Ovary (tissue), 9 donors: ENCODE results near the gene AGPS. TPM values are rescaled to one million over a fixed set of nuclear protein-coding genes. Genes with fewer than 3 reads are reported as not detected.

ENCODE experiments used
- DNase-seq, 5 donors: peaks; one replicate each; pipeline ENCODE4 v3.0.0-alpha.2; 2019 to 2020
- H3K27ac ChIP-seq, 2 donors: fragments of 200-600 bp; one replicate each; pipeline versions ENCODE4 v1.5.1 to v1.8.0; 2019 to 2022
- H3K27me3 ChIP-seq: fragments of 200-600 bp; one replicate; pipeline ENCODE4 v1.8.0; 2022
- H3K36me3 ChIP-seq: fragments of 200-600 bp; sonication (generic); one replicate; pipeline ENCODE4 v1.5.1; 2019
- H3K4me1 ChIP-seq: one replicate; pipeline ENCODE4 v1.8.1; 2013; ENCODE audit warnings: mild to moderate bottlenecking, moderate library complexity; ENCODE audit not compliant: insufficient read depth
- H3K4me3 ChIP-seq: fragments of 200-600 bp; sonication (generic); one replicate; pipeline ENCODE4 v1.5.1; 2017
- H3K9me3 ChIP-seq, 2 donors: fragments of 200-600 bp in 1 of 2; sonication (generic) in 1 of 2; one replicate each; pipeline versions ENCODE4 v1.5.1 to v1.8.1; 2013 to 2019; ENCODE audit warnings: mild to moderate bottlenecking in 1 of 2, moderate library complexity in 1 of 2
- EP300 ChIP-seq: sonication (generic); formaldehyde crosslinking; IDR thresholded peaks from one replicate; pipeline ENCODE4 v1.6.1; 2017; ENCODE audit warnings: antibody characterized with exemption
- POLR2A ChIP-seq: fragments of 450-650 bp; IDR thresholded peaks from one replicate; pipeline ENCODE4 v1.6.1; 2017; ENCODE audit warnings: antibody characterized with exemption, mild to moderate bottlenecking, moderate library complexity
- WGBS, 3 donors: extraction: QIAGEN DNeasy Blood & Tissue Kit in 1 of 3; methylation state at CpG; one replicate each; pipeline versions ENCODE4 v1.1.5 to v1.1.7; 2013 to 2017; 5-methylcytosine and 5-hydroxymethylcytosine counted together
- intact Hi-C, 4 donors: fragments of 100-400 bp; cut with DNase I; formaldehyde crosslinking; loops; one replicate each; pipeline versions ENCODE4 v1.11.0 to v1.15.1; 2022 to 2023
- polyA plus RNA-seq, 2 donors: library from polyadenylated mRNA; stranded (reverse); fragments of 200-250 nt in 1 of 2; fragments of 350-450 nt in 1 of 2; fragmentation: Illumina TruSeq in 1 of 2; extraction: RNeasy Lipid Tissue Mini Kit (QIAGEN cat#74804) in 1 of 2; gene quantifications; one replicate each; pipeline ENCODE4 v1.2.3, GENCODE V29; 2013 to 2014
- total RNA-seq, 7 donors: library from RNA; depleted of rRNA in 2 of 7; stranded (reverse); fragments of >200 nt in 2 of 7; fragmentation: NEBNext Ultra II Directional in 3 of 7; extraction: Animal tissue kit (Norgen Biotek cat#: 25700) in 3 of 7; gene quantifications; one replicate each; pipeline versions ENCODE4 v1.1.0 to v1.2.4, GENCODE V29; 2016 to 2023
- TF ChIP-seq, protein P1 (sequence below), 3 donors: fragments of 450-650 bp in 2 of 3; fragments of 200-600 bp in 1 of 3; IDR thresholded peaks; one replicate each; pipeline versions ENCODE4 v1.5.1 to v1.8.0; 2016 to 2022; ENCODE audit warnings: antibody characterized with exemption in 3 of 3, mild to moderate bottlenecking in 1 of 3
- donor health status: DM: no; HTN: no; CAD: no; lungs with moderate emphysema.
- donor health status: DM: no; HTN: no; CAD: no.
- donor health status: Bipolar disorder and iron deficiency.
- donor health status: DM: yes; HTN: yes; CAD: no.
- donor health status: DM: no; HTN: no; CAD: no.
- donor health status: DM: yes; HTN: yes; CAD: no.

Gene AGPS
- total and polyA plus RNA-seq, 9 donors, result 5.4 to 31.5 (median 21.3) TPM

DNA sequence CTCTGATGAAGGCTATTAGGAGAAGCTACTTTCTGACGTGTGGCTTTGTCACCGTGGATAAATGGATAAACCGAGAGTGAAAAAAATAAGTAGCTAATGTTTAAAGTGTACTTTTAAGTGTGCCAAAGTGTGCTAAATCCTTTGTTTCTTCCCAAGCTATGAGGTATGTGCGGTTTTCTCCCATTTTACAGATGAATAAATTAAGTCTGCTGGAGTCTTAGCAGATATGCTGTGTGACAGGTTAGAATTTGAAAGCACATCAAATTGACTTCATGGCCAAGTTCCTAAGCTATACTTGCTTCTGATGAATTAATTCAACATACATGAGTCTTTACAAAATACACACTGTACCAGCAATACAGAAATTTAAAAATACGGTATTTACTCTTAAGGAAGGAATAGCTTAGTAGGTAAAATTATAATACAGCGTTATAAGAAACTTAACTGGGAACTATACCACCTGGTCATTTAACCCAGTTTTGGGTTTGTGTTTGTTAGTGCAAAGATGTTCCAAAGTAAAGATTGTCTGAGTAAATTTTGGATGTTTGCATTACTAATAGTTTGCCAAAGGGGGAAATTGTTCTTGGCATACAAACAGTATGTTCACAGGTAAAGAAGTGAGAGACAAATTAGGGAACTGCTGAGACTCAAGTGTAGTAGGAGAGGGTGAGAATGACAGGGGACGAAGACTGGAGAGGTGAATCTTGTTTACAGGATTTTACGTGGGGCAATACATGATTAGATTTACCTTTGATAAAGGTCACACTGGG lies 1.4 kb downstream of the AGPS start:
- Histone ChIP-seq H3K4me3 (no peak overlapping the region), H3K9me3 (no peaks in the 10 kb centered on the region), H3K27me3 (no peaks in the 10 kb centered on the region), H3K36me3 (no peaks in the 10 kb centered on the region), H3K27ac (no peak overlapping the region), H3K4me1 (peaks cover 2% of the 10 kb centered on the region)
- WGBS, 3 donors, result 56 to 65% (median 65%) methylated on average over 8 of the region's 8 CpGs
- no peak for DNase-seq
- intact Hi-C loops, result no loop called here
- TF ChIP-seq POLR2A, result no peak
- TF ChIP-seq, protein P1, sequence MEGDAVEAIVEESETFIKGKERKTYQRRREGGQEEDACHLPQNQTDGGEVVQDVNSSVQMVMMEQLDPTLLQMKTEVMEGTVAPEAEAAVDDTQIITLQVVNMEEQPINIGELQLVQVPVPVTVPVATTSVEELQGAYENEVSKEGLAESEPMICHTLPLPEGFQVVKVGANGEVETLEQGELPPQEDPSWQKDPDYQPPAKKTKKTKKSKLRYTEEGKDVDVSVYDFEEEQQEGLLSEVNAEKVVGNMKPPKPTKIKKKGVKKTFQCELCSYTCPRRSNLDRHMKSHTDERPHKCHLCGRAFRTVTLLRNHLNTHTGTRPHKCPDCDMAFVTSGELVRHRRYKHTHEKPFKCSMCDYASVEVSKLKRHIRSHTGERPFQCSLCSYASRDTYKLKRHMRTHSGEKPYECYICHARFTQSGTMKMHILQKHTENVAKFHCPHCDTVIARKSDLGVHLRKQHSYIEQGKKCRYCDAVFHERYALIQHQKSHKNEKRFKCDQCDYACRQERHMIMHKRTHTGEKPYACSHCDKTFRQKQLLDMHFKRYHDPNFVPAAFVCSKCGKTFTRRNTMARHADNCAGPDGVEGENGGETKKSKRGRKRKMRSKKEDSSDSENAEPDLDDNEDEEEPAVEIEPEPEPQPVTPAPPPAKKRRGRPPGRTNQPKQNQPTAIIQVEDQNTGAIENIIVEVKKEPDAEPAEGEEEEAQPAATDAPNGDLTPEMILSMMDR (IDR thresholded peaks at IDR 0.05), result no peak
- TF ChIP-seq EP300, result no peak

DNA sequence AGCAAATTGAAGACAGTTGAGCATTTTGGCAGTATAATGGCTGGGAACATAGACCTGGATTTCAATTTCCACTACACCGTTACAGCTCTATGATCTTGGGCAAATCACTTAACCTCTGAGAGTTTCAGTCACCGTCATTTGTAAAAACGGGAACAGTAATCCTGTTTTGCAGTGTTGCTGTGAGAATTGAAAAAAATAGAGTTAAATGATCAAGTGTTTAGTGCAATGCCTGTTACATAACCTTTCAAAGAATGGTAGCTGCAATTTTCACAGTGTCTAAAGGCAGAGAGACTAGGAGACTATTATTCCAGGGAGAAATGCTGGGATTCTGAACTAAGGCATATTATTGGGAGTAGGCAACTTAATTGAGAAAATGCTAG lies 2.0 kb downstream of the AGPS start:
- TF ChIP-seq EP300, result no peak
- TF ChIP-seq POLR2A, result no peak
- TF ChIP-seq, protein P1 (IDR thresholded peaks at IDR 0.05), result no peak
- intact Hi-C loops, result no loop called here
- WGBS, 3 donors, result 87 to 93% (median 91%) methylated on average over 3 of the region's 3 CpGs
- H3K36me3 ChIP-seq, result no peaks in the 10 kb centered on the region
- H3K9me3 ChIP-seq, result no peaks in the 10 kb centered on the region
- no peaks in the 10 kb centered on the region for H3K27me3 ChIP-seq
- H3K4me3 ChIP-seq, result no peak overlapping the region
- no peak overlapping the region for H3K27ac ChIP-seq
- no peak for DNase-seq
- peaks cover 2% of the 10 kb centered on the region for H3K4me1 ChIP-seq

DNA sequence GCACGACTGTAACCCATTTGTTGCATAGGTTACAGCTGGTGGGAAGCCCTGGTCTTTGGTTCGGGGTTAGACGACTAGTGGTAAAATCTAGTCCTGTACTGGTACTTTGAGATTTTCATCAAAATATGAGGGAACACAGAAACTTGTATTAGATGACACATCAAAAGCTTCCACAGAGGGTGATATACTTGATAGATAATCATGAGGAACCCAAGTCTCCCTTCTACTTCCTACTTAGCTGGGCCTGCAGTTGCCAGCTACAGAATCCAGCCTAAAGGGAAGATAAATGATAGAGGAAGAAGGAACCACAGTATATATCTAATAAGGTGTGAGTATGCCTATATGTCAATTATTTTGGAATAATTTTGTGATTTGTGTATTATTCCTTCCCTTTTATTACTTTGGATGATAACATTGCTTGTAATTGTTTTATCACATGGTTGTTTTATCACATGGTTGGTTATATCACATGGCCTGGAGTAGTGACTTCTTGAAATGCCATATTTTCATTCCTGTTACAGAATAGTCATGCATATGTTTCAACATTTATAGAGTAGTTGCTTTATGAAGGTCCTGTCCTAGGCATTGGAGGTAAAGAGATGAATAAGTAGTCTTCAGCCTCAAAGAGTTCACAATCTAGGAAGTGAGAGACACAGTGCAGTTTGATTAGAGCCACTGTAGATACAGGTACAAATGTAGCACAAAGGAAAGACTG lies 2.9 kb downstream of the AGPS start:
- Histone ChIP-seq H3K36me3 (no peaks in the 10 kb centered on the region), H3K27ac (no peak overlapping the region), H3K9me3 (no peaks in the 10 kb centered on the region), H3K4me1 (peaks cover 2% of the 10 kb centered on the region), H3K4me3 (no peak overlapping the region), H3K27me3 (no peaks in the 10 kb centered on the region)
- intact Hi-C loops, result no loop called here
- no peak for TF ChIP-seq POLR2A
- no peak for TF ChIP-seq EP300
- TF ChIP-seq, protein P1 (IDR thresholded peaks at IDR 0.05), result no peak
- WGBS, 3 donors, result 91 to 94% (median 93%) methylated on average over 3 of the region's 3 CpGs
- no peak for DNase-seq

DNA sequence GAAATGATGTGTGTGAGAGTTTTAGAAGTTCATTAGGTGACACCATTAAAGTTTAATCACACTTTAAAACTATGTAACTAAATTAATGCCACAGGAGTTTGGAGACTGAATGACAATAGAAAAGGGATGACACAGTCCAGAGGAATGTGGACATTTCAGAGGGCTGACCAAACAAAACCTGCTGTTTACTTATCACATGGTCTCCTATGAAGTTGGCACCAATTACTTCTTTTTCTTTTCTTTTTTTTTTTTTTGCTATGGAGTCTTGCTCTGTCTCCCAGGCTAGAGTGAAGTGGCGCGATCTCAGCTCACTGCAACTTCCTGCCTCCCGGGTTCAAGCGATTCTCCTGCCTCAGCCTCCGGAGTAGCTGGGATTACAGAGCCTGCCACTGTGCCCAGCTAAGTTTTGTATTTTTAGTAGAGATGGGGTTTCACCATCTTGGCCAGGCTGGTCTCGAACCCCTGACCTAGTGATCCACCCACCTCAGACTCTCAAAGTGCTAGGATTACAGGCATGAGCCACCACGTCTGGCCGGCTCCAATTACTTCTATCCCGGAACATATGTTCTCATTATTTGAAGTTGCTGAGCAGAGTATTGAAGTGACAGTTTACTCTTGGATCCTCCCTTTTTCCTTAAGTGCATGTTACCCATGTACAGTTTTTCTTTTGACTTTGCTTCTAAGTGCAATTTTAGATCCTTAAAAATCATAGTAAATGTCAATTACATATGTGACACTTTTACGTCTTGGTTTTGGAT lies 4.3 kb downstream of the AGPS start:
- no peaks in the 10 kb centered on the region for H3K9me3 ChIP-seq
- no peaks in the 10 kb centered on the region for H3K4me1 ChIP-seq
- WGBS, 3 donors, result 83 to 85% (median 84%) methylated on average over 10 of the region's 10 CpGs
- no peaks in the 10 kb centered on the region for H3K36me3 ChIP-seq
- no peak for DNase-seq
- H3K27ac ChIP-seq, result no peak overlapping the region
- intact Hi-C loops, result no loop called here
- TF ChIP-seq POLR2A (no peak), EP300 (no peak)
- TF ChIP-seq, protein P1 (IDR thresholded peaks at IDR 0.05), result no peak
- no peak overlapping the region for H3K4me3 ChIP-seq
- H3K27me3 ChIP-seq, result no peaks in the 10 kb centered on the region
